ENCODE measurements around the gene ZNF155. TPM values are rescaled to one million over a fixed set of nuclear protein-coding genes. Genes with fewer than 3 reads are reported as not detected.
A peak's percentile ranks its signal among the peaks of the same experiment; 100 is the strongest.

Gene ZNF155
- polyA plus RNA-seq, 3 donors = 1.2 to 3.0 (median 1.4) TPM

GRCh38 chr19:43934985-43935708 lies 48.8 kb upstream of the ZNF155 start, which contains the start of gene ZNF45:
Gene ZNF45 (minus strand): TSS chr19:43935282. CDS start chr19:43922185, 13,097 bp downstream.
- TF ChIP-seq, protein P1, sequence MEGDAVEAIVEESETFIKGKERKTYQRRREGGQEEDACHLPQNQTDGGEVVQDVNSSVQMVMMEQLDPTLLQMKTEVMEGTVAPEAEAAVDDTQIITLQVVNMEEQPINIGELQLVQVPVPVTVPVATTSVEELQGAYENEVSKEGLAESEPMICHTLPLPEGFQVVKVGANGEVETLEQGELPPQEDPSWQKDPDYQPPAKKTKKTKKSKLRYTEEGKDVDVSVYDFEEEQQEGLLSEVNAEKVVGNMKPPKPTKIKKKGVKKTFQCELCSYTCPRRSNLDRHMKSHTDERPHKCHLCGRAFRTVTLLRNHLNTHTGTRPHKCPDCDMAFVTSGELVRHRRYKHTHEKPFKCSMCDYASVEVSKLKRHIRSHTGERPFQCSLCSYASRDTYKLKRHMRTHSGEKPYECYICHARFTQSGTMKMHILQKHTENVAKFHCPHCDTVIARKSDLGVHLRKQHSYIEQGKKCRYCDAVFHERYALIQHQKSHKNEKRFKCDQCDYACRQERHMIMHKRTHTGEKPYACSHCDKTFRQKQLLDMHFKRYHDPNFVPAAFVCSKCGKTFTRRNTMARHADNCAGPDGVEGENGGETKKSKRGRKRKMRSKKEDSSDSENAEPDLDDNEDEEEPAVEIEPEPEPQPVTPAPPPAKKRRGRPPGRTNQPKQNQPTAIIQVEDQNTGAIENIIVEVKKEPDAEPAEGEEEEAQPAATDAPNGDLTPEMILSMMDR (IDR thresholded peaks at IDR 0.05) = no peak
- no peaks in the 10 kb centered on the region for H4K20me1 ChIP-seq (ENCODE audit: insufficient read depth, low read length)
- H3K4me1 Mint-ChIP-seq = peaks cover 18% of the 10 kb centered on the region
- peaks cover 13 to 28% (median 23%) of the 10 kb centered on the region in 7 donors for H3K9me3 Mint-ChIP-seq
- H2AFZ ChIP-seq (ENCODE audit: insufficient read depth, low read depth, low read length, poor library complexity, severe bottlenecking) = peak within 1 kb of the TSS; percentile 100
- intact Hi-C loops (cut with micrococcal nuclease) = loop anchor here (5.0 to 10.0 kb wide), 8 partner anchors 33 to 567 kb away; partner anchors contain the start of genes ZNF230 (in 2 of the 2), ZNF283 (in 2 of the 2), ZNF180 (in 1 of the 2) and ZNF224 (in 1 of the 2)
- peaks cover 0 to 5% (median 3%) of the 10 kb centered on the region in 3 donors for H3K27me3 Mint-ChIP-seq (ENCODE audit: low read depth in 3 of 3)
- peak within 1 kb of the TSS; percentile 84 to 96 (median 90) for H3K27ac Mint-ChIP-seq
- H3K4me3 ChIP-seq (replicated peaks in 1 of 3; ENCODE audit: low read depth in 2 of 3, low read length in 3 of 3) = peak within 1 kb of the TSS; percentile 89 to 98 (median 94)
- WGBS (ENCODE audit: insufficient coverage) = 0% methylated on average over 38 of the region's 42 CpGs
- H3K79me2 ChIP-seq (ENCODE audit: insufficient read depth, low read length) = peaks cover 15% of the 10 kb centered on the region
- peaks cover 4 to 13% of the 10 kb centered on the region in 2 donors for H3K9me3 ChIP-seq (replicated peaks in 1 of 2; ENCODE audit: control insufficient read depth in 1 of 2, insufficient read depth in 1 of 2, low read length in 2 of 2)
- peak; percentile 79 to 87 (median 85) for DNase-seq
- peak within 1 kb of the TSS; percentile 61 to 85 for H3K27ac ChIP-seq (ENCODE audit: low read depth in 1 of 2, low read length in 2 of 2)
- H3K4me2 ChIP-seq (replicated peaks; ENCODE audit: extremely low read depth, low read length, poor library complexity, severe bottlenecking) = peak within 1 kb of the TSS; percentile 95
- H3K9ac ChIP-seq (ENCODE audit: insufficient read depth, low read length, poor library complexity, severe bottlenecking) = peak within 1 kb of the TSS; percentile 78
- H3K36me3 Mint-ChIP-seq = peaks cover 26 to 34% of the 10 kb centered on the region in 2 donors
- peaks cover 23 to 33% of the 10 kb centered on the region in 2 donors for H3K36me3 ChIP-seq (replicated peaks in 1 of 2; ENCODE audit: control insufficient read depth in 1 of 2, insufficient read depth in 2 of 2, low read length in 2 of 2)
- H3K27me3 ChIP-seq (ENCODE audit: control insufficient read depth in 2 of 2, insufficient read depth in 2 of 2, low read length in 2 of 2) = no peaks in the 10 kb centered on the region
- peaks cover 14 to 19% of the 10 kb centered on the region in 2 donors for H3K4me1 ChIP-seq (ENCODE audit: control insufficient read depth in 1 of 2, insufficient read depth in 2 of 2, low read length in 2 of 2)
- H3K4me3 Mint-ChIP-seq = peak within 1 kb of the TSS; percentile 94 to 98

GRCh38 chr19:43936188-43936587 lies 47.8 kb upstream of the ZNF155 start:
- Histone ChIP-seq H3K4me3 (replicated peaks in 1 of 3; ENCODE audit: low read depth in 2 of 3, low read length in 3 of 3) (no peak overlapping the region), H2AFZ (ENCODE audit: insufficient read depth, low read depth, low read length, poor library complexity, severe bottlenecking) (peak overlapping the region; percentile 100), H3K4me2 (replicated peaks; ENCODE audit: extremely low read depth, low read length, poor library complexity, severe bottlenecking) (no peak overlapping the region), H3K27ac (ENCODE audit: low read depth in 1 of 2, low read length in 2 of 2) (no peak overlapping the region), H4K20me1 (ENCODE audit: insufficient read depth, low read length) (no peaks in the 10 kb centered on the region), H3K36me3 (replicated peaks in 1 of 2; ENCODE audit: control insufficient read depth in 1 of 2, insufficient read depth in 2 of 2, low read length in 2 of 2) (peaks cover 13 to 23% of the 10 kb centered on the region in 2 donors), H3K4me1 (ENCODE audit: control insufficient read depth in 1 of 2, insufficient read depth in 2 of 2, low read length in 2 of 2) (peaks cover 14 to 19% of the 10 kb centered on the region in 2 donors), H3K9ac (ENCODE audit: insufficient read depth, low read length, poor library complexity, severe bottlenecking) (no peak overlapping the region), H3K27me3 (ENCODE audit: control insufficient read depth in 2 of 2, insufficient read depth in 2 of 2, low read length in 2 of 2) (no peaks in the 10 kb centered on the region), H3K79me2 (ENCODE audit: insufficient read depth, low read length) (peaks cover 15% of the 10 kb centered on the region), H3K9me3 (replicated peaks in 1 of 2; ENCODE audit: control insufficient read depth in 1 of 2, insufficient read depth in 1 of 2, low read length in 2 of 2) (peaks cover 8 to 19% of the 10 kb centered on the region in 2 donors)
- no peak for DNase-seq
- peaks cover 18% of the 10 kb centered on the region for H3K4me1 Mint-ChIP-seq
- H3K9me3 Mint-ChIP-seq = peaks cover 15 to 37% (median 29%) of the 10 kb centered on the region in 7 donors
- intact Hi-C loops (cut with micrococcal nuclease) = loop anchor here (5.0 to 10.0 kb wide), 7 partner anchors 34 to 179 kb away; partner anchors contain the start of genes ZNF230 (in 2 of the 2), ZNF283 (in 2 of the 2), ZNF224 (in 1 of the 2) and ZNF225 (in 1 of the 2)
- TF ChIP-seq, protein P1 (IDR thresholded peaks at IDR 0.05) = no peak
- H3K27ac Mint-ChIP-seq = no peak overlapping the region
- 71% methylated on average over 1 of the region's 5 CpGs for WGBS (ENCODE audit: insufficient coverage)
- no peak overlapping the region for H3K4me3 Mint-ChIP-seq
- H3K36me3 Mint-ChIP-seq = peaks cover 16 to 23% of the 10 kb centered on the region in 2 donors
- peaks cover 0 to 8% (median 3%) of the 10 kb centered on the region in 3 donors for H3K27me3 Mint-ChIP-seq (ENCODE audit: low read depth in 3 of 3)

Data from CD14-positive monocyte (primary cell).